ENCODE measurements around the gene ACTN3.

Gene ACTN3

DNA sequence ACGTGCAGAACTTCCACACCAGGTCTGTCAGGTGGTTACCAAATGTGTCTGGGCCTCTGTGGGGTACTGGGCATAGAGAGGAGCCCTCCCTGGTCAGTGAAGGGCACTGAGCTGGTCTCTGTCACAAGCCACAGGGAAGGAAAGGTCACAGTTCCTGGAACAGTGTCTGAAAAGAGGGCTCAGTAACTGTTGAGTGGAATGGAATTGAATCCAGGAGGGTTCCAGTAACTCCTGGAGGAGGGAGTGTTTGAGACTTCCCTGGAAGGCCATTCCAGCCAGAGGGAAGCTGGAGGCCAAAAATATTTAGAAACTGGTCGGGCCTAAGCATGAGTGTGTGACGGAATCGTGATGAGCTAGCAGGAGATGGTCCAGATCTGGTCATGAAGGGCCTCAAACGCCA lies 7.9 kb downstream of the ACTN3 start:
- no peaks in the 10 kb centered on the region for H3K4me1 ChIP-seq
- no peak overlapping the region for H3K4me2 ChIP-seq
- no peaks in the 10 kb centered on the region for H3K36me3 ChIP-seq
- no peaks in the 10 kb centered on the region for H3K27me3 ChIP-seq
- no peak overlapping the region for H3K27ac ChIP-seq
- H3K9me3 ChIP-seq = no peaks in the 10 kb centered on the region
- no peak overlapping the region for H3K9ac ChIP-seq
- H3K4me3 ChIP-seq = no peak overlapping the region
- no peaks in the 10 kb centered on the region for H4K20me1 ChIP-seq
- no peak for TF ChIP-seq Cebpa-rat (IDR thresholded peaks at IDR 0.05)

- Histone ChIP-seq H3K27ac (no peak overlapping the region), H3K4me2 (no peak overlapping the region), H3K36me3 (no peaks in the 10 kb centered on the region), H3K9me3 (no peaks in the 10 kb centered on the region), H3K4me1 (no peaks in the 10 kb centered on the region), H3K4me3 (no peak overlapping the region), H4K20me1 (no peaks in the 10 kb centered on the region), H3K27me3 (no peaks in the 10 kb centered on the region), H3K9ac (no peak overlapping the region)
- no peak for TF ChIP-seq Cebpa-rat (IDR thresholded peaks at IDR 0.05)
Measured at GRCh38 chr11:66555416-66555815, 8.7 kb downstream of the ACTN3 start.

DNA sequence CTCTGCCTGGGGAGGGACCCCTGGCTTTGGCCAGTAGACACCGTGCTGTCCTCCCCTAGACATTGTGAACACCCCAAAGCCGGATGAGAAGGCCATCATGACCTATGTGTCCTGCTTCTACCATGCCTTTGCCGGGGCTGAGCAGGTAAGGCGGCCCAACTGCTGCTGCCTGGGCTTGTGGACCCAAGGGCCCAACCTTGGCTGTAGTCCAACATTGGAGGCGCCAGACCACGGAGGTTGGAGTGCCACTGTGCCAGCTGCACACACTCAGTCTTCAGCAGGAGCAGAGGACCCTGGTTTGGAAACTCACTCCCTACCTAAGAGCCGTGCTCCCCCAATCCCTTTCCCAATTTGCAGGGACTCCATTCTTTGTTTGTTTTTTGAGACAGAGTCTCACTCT lies 9.4 kb downstream of the ACTN3 start:
- no peaks in the 10 kb centered on the region for H4K20me1 ChIP-seq
- H3K36me3 ChIP-seq = no peaks in the 10 kb centered on the region
- no peaks in the 10 kb centered on the region for H3K4me1 ChIP-seq
- no peak overlapping the region for H3K4me3 ChIP-seq
- no peak for TF ChIP-seq Cebpa-rat (IDR thresholded peaks at IDR 0.05)
- H3K9ac ChIP-seq = no peak overlapping the region
- H3K27me3 ChIP-seq = no peaks in the 10 kb centered on the region
- H3K27ac ChIP-seq = no peak overlapping the region
- no peak overlapping the region for H3K4me2 ChIP-seq
- H3K9me3 ChIP-seq = no peaks in the 10 kb centered on the region

- TF ChIP-seq Cebpa-rat (IDR thresholded peaks at IDR 0.05) = no peak
- no peak overlapping the region for H3K4me2 ChIP-seq
Measured at GRCh38 chr11:66557733-66558326, 11.1 kb downstream of the ACTN3 start.

DNA sequence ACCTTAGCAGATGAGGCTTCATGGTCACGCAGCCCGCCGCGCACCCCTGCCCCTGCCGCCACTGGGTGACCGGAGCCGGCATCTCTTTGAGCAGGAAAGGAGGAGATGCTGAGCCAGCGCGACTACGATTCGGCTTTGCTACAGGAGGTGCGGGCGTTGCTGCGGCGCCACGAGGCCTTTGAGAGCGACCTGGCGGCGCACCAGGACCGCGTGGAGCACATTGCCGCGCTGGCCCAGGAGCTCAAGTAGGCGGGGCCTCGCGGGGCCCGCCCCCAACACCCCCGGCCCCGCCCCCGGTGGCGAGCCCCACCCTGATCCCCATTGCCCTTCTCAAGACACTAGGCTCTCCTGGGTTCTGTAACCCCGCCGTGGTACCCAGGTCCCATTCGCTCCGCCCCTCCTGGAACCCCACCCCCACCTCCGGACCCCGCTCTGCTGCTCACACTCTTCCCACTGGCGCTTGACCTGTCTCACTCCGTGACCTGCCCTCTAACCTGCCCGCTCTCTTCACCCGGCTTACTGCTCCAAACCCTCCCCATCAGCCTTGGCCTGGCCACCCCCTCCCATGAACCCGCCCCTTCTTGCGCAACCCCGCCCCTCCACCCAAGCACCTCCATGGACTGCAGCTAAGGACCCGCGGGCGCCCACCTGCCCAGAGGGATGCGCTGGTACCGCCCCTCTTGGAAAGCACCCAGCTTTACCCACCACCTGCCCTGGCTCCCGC lies 12.6 kb downstream of the ACTN3 start:
- Histone ChIP-seq H3K4me1 (no peaks in the 10 kb centered on the region), H3K9me3 (no peaks in the 10 kb centered on the region), H3K27me3 (no peaks in the 10 kb centered on the region), H3K4me2 (no peak overlapping the region), H3K4me3 (no peak overlapping the region), H3K9ac (no peak overlapping the region), H4K20me1 (no peaks in the 10 kb centered on the region), H3K27ac (no peak overlapping the region), H3K36me3 (no peaks in the 10 kb centered on the region)
- no peak for TF ChIP-seq Cebpa-rat (IDR thresholded peaks at IDR 0.05)

More at GRCh38 chr11:66557733-66558326, 11.1 kb downstream of the ACTN3 start:
- Histone ChIP-seq H3K27me3 (no peaks in the 10 kb centered on the region), H3K9me3 (no peaks in the 10 kb centered on the region), H3K4me1 (no peaks in the 10 kb centered on the region), H4K20me1 (no peaks in the 10 kb centered on the region), H3K27ac (no peak overlapping the region), H3K36me3 (no peaks in the 10 kb centered on the region), H3K9ac (no peak overlapping the region), H3K4me3 (no peak overlapping the region)

DNA sequence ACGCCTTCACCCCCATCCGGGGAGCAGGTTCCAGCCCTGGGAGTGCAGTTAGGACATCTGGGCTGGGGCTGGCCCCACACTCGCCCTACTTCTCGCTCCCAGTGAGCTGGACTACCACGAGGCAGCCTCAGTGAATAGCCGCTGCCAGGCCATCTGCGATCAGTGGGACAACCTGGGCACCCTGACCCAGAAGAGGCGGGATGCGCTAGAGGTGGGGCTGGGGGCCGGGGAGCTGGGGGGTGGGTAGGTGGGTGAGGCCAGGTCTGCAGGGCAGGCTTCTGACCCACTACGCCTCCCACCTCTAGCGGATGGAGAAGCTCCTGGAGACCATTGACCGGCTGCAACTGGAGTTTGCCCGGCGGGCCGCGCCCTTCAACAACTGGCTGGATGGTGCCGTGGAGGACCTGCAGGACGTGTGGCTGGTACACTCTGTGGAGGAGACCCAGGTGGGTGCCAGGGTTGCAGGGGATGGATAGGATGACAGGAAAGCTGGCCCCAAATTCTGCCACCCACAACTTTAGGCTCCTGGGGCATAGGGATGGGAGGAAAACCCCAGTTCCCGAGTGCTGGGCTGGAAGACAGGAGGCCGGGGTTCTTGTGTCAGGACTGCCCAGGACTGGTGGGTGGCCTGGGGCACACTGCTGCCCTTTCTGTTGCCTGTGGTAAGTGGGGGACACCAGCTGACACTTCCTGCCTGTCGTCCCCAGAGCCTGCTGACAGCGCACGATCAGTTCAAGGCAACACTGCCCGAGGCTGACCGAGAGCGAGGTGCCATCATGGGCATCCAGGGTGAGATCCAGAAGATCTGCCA lies 13.4 kb downstream of the ACTN3 start:
- TF ChIP-seq Cebpa-rat (IDR thresholded peaks at IDR 0.05) = no peak
- H3K36me3 ChIP-seq = no peaks in the 10 kb centered on the region
- no peak overlapping the region for H3K9ac ChIP-seq
- no peaks in the 10 kb centered on the region for H3K9me3 ChIP-seq
- no peak overlapping the region for H3K4me2 ChIP-seq
- no peaks in the 10 kb centered on the region for H3K27me3 ChIP-seq
- no peaks in the 10 kb centered on the region for H4K20me1 ChIP-seq
- H3K27ac ChIP-seq = no peak overlapping the region
- no peak overlapping the region for H3K4me3 ChIP-seq
- no peaks in the 10 kb centered on the region for H3K4me1 ChIP-seq

DNA sequence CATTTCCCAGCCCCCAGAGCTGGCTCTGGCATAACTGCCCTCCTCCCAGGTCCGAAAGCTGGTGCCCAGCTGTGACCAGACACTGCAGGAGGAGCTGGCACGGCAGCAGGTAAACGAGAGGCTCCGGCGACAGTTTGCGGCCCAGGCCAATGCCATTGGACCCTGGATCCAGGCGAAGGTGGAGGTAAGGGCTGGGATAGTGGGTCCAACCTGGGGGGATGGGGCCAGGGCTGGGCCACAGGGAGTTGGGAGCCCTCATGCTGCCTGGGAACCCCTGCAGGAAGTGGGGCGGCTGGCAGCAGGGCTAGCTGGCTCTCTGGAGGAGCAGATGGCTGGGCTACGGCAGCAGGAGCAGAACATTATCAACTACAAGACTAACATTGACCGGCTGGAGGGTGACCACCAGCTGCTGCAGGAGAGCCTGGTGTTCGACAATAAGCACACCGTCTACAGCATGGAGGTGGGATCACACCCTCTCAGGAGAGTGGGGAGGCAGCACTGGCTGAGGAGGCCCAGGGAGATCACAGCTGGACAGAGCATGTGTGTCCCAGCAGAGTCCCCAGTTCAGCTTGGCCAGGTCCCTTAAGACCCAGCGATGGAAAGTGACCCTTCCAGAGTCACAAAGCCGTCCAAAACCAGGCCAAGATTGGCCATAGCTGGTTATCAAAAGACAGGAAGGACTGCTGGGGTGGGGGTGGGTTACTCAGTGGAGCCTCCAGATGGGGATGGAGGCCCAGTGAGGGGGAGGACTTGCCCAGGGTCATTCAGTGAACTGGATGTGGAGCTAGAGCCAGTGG lies 14.7 kb downstream of the ACTN3 start:
- H3K27me3 ChIP-seq = peaks cover 8% of the 10 kb centered on the region
- H3K4me2 ChIP-seq = no peak overlapping the region
- no peak overlapping the region for H3K9ac ChIP-seq
- no peaks in the 10 kb centered on the region for H3K9me3 ChIP-seq
- H4K20me1 ChIP-seq = no peaks in the 10 kb centered on the region
- no peaks in the 10 kb centered on the region for H3K4me1 ChIP-seq
- no peak overlapping the region for H3K4me3 ChIP-seq
- no peak for TF ChIP-seq Cebpa-rat (IDR thresholded peaks at IDR 0.05)
- no peaks in the 10 kb centered on the region for H3K36me3 ChIP-seq
- H3K27ac ChIP-seq = no peak overlapping the region

GRCh38 chr11:66561975-66562248 lies 15.2 kb downstream of the ACTN3 start:
- no peak overlapping the region for H3K4me3 ChIP-seq
- no peaks in the 10 kb centered on the region for H3K9me3 ChIP-seq
- H3K27me3 ChIP-seq = peaks cover 13% of the 10 kb centered on the region
- TF ChIP-seq Cebpa-rat (IDR thresholded peaks at IDR 0.05) = no peak
- no peak overlapping the region for H3K9ac ChIP-seq
- H3K36me3 ChIP-seq = no peaks in the 10 kb centered on the region
- H3K27ac ChIP-seq = no peak overlapping the region
- no peak overlapping the region for H3K4me2 ChIP-seq
- H4K20me1 ChIP-seq = no peaks in the 10 kb centered on the region
- no peaks in the 10 kb centered on the region for H3K4me1 ChIP-seq

- no peak for TF ChIP-seq Cebpa-rat (IDR thresholded peaks at IDR 0.05)
- no peak overlapping the region for H3K4me3 ChIP-seq
- no peak overlapping the region for H3K9ac ChIP-seq
- no peaks in the 10 kb centered on the region for H3K9me3 ChIP-seq
- H4K20me1 ChIP-seq = no peaks in the 10 kb centered on the region
- H3K4me2 ChIP-seq = no peak overlapping the region
- peaks cover 17% of the 10 kb centered on the region for H3K27me3 ChIP-seq
- H3K4me1 ChIP-seq = no peaks in the 10 kb centered on the region
- no peak overlapping the region for H3K27ac ChIP-seq
- H3K36me3 ChIP-seq = no peaks in the 10 kb centered on the region
Measured at GRCh38 chr11:66562275-66562674, 15.6 kb downstream of the ACTN3 start.
